ENCODE data around the gene DDX1. TPM values are rescaled to one million over a fixed set of nuclear protein-coding genes. Genes with fewer than 3 reads are reported as not detected.

Gene DDX1
- total RNA-seq, 4 donors from 2014 or later = 50.3 to 109 (median 75.2) TPM

DNA sequence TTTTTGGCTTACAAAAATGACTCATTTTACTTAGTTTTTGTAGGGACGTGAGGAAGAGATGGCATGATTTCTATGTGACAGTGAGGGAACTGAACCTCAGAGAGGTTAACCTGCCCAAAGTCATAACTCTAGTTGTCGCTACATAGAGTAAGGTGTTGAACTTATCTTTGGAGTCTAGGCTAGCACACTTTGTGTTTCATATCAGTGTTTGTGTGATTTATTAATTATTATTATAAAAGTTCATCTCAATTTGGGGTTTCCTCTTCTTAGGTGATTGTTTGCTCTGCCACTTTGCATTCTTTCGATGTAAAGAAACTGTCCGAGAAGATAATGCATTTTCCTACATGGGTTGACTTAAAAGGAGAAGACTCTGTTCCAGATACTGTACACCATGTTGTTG is 28.3 kb downstream of the DDX1 start:
- no peak for TF ChIP-seq CTCF (IDR thresholded peaks at IDR 0.05; ENCODE audit: low read depth)

- no peak for TF ChIP-seq CTCF (IDR thresholded peaks at IDR 0.05; ENCODE audit: low read depth)
These were observed 28.7 kb downstream of the DDX1 start for GRCh38 chr2:15620340-15620739.

DNA sequence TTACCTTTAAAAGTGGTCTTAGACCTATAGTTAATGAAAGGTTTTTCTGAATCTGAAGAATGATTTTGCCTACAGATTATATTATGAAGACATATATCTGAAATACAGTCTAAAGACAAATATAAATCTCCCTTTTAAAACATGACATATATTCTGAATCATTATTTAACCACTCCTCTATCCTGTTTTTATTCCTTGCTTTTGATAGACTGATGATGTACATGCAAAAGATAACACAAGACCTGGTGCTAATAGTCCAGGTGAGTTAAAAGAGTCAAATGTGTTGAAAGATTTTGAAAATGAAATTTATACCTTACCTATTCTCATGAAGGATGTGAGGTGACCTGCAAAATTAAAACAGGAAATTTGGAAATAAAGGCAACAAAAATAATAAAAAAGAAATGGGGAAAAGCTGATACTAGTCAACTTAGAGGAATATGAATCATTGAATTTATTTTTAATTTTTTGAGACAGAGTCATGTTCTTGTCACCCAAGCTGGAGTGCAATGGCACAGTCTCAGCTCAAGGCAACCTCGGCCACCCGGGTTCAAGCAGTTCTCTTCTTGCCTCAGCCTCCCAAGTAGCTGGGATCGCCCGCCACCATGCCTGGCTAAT is 29.3 kb downstream of the DDX1 start:
- TF ChIP-seq CTCF (IDR thresholded peaks at IDR 0.05; ENCODE audit: low read depth) = no peak

DNA sequence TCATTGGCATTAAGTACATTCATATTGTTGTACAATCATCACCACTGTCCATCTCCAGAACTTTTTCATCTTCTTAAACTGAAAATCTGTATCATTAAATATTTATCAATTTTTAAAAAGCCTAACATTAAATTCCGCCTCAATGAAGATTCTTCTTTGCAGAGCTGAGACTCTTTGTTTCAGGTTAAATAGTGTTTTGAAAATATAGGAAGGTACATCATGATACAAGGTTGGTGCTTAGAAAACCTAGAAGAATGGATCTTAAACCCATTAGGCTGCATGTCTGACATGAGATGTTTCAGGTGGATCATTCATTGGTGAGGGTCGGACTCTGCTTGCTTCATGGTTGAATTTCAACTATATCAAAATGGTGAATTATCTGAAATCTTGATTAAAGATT is 30.5 kb downstream of the DDX1 start:
- no peak for TF ChIP-seq CTCF (IDR thresholded peaks at IDR 0.05; ENCODE audit: low read depth)

GRCh38 chr2:15622614-15623480 is 31.2 kb downstream of the DDX1 start:
- TF ChIP-seq CTCF (IDR thresholded peaks at IDR 0.05; ENCODE audit: low read depth) = no peak

DNA sequence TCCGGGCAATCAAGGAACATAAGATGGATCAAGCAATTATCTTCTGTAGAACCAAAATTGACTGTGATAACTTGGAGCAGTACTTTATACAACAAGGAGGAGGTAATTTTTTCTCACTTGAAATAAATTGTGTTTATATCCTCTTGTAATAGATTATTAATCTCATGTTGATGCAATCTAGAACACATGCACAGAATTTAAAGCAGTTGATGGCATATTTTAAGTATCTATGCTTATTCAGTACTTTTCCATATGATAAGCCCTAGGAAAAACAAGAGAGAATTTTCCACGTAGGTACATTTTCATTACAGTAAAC is 31.8 kb downstream of the DDX1 start:
- no peak for TF ChIP-seq CTCF (IDR thresholded peaks at IDR 0.05; ENCODE audit: low read depth)

DNA sequence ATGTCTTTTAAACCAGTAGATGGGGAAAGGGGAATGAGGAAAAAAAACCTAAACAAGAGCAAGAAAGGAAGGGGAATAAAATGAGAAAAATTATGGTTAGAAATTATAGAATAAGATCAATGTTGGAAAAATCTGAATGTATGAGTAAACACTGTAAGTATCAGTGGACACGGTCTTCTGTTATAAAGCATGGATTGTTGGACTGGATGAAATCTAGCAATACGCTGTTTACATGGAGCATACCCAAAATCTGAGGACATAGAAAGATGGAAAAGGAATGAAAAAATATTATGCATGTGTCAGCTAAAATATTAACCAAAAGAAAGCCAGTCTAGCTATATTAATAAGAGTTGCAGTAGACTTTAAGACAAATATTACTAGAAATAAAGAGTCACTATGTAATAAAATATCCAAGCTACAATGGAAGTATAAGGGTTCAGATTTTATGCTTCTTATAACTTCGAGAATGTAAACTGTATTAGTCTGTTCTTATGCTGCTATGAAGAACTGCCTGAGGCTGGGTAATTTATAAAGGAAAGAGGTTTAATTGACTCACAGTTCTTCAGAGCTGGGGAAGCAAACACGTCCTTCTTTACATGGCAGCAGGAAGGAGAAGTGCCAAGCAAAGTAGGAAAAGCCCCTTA is 32.4 kb downstream of the DDX1 start:
- no peak for TF ChIP-seq CTCF (IDR thresholded peaks at IDR 0.05; ENCODE audit: low read depth)

All from subcutaneous adipose tissue (tissue), 4 donors.